H1 (cell line): Measurements from ENCODE around the gene TMEM14C. TPM values are rescaled to one million over a fixed set of nuclear protein-coding genes. Genes with fewer than 3 reads are reported as not detected.

Experiments
- CTCF ChIA-PET: fragments of 300-600 bp; sonication (Branson Sonifier 250); formaldehyde crosslinking; loops from one replicate; lab custom pipeline; 2021; ENCODE audit not compliant: partially characterized antibody; lab: Charles Lee
- POLR2A ChIA-PET: fragments of 300-600 bp; sonication (Branson Sonifier 250); formaldehyde crosslinking; loops from one replicate; lab custom pipeline; 2021; ENCODE audit warnings: inconsistent platforms; ENCODE audit not compliant: partially characterized antibody; lab: Charles Lee
- DNase-seq, 2 experiments: peaks; one replicate each; pipeline versions ENCODE4 v3.0.0 to v3.0.0-alpha.2; 2010 to 2022; ENCODE audit warnings: low spot score in 2 of 2, low read depth in 1 of 2, mixed read lengths in 1 of 2
- FAIRE-seq: peaks from 2 replicates; lab custom pipeline; 2011; peaks lifted over from hg19 to GRCh38; lab: Jason Lieb, UNC
- H2AFZ ChIP-seq: 2 replicates; pipeline ENCODE4 v1.8.1; 2012; ENCODE audit warnings: low read length, inconsistent platforms
- H2AK5ac ChIP-seq: 2 replicates; pipeline ENCODE4 v1.6.1; 2013; ENCODE audit warnings: low read depth, low read length
- H2BK120ac ChIP-seq: replicated peaks from 2 replicates; pipeline ENCODE3; 2013; ENCODE audit warnings: low read depth, low read length, inconsistent platforms
- H2BK12ac ChIP-seq: 2 replicates; pipeline ENCODE4 v1.6.1; 2013; ENCODE audit warnings: low read depth, low read length
- H2BK15ac ChIP-seq: 2 replicates; pipeline ENCODE4 v1.6.1; 2013; ENCODE audit warnings: low read length
- H2BK20ac ChIP-seq: 2 replicates; pipeline ENCODE4 v1.6.1; 2013; ENCODE audit warnings: low read length
- H2BK5ac ChIP-seq: 2 replicates; pipeline ENCODE4 v1.6.1; 2013; ENCODE audit warnings: low read depth, low read length
- H3K14ac ChIP-seq: 2 replicates; pipeline ENCODE4 v1.6.1; 2013; ENCODE audit warnings: inconsistent platforms; ENCODE audit not compliant: insufficient read length
- H3K18ac ChIP-seq: 2 replicates; pipeline ENCODE4 v1.6.1; 2013; ENCODE audit warnings: low read length; ENCODE audit errors: extremely low read depth
- H3K23ac ChIP-seq: 2 replicates; pipeline ENCODE4 v1.6.1; 2013; ENCODE audit warnings: inconsistent platforms; ENCODE audit not compliant: insufficient read length
- H3K23me2 ChIP-seq: 2 replicates; pipeline ENCODE4 v1.6.1; 2013; ENCODE audit warnings: low read depth, low read length
- H3K27ac ChIP-seq: 2 replicates; pipeline ENCODE4 v1.6.1; 2011; ENCODE audit warnings: low read depth, low read length, inconsistent platforms
- H3K27me3 ChIP-seq, 4 experiments: replicated peaks in 1 of 4; 1 replicate in 1 of 4; 2 replicates in 3 of 4; pipeline versions ENCODE4 v1.6.1 to v1.8.1; 2011 to 2013; ENCODE audit warnings: low read length in 3 of 4, mild to moderate bottlenecking in 3 of 4, inconsistent platforms in 2 of 4, mixed read lengths in 2 of 4, moderate library complexity in 1 of 4; ENCODE audit not compliant: control insufficient read depth in 3 of 4, insufficient read depth in 3 of 4; ENCODE audit errors: extremely low read depth in 1 of 4
- H3K36me3 ChIP-seq, 4 experiments: 2 replicates each; pipeline versions ENCODE4 v1.6.1 to v1.8.1; 2011 to 2013; ENCODE audit warnings: mild to moderate bottlenecking in 4 of 4, low read length in 3 of 4, moderate library complexity in 2 of 4, control low read depth in 1 of 4, inconsistent platforms in 1 of 4; ENCODE audit not compliant: insufficient read depth in 4 of 4, control insufficient read depth in 2 of 4
- H3K4ac ChIP-seq: replicated peaks from 2 replicates; pipeline ENCODE3; 2013; ENCODE audit warnings: low read length, low read depth, mixed read lengths, inconsistent platforms; ENCODE audit not compliant: insufficient read length
- H3K4me1 ChIP-seq, 4 experiments: replicated peaks in 1 of 4; 1 replicate in 1 of 4; 2 replicates in 3 of 4; pipeline versions ENCODE4 v1.6.1 to v1.8.1; 2011 to 2013; ENCODE audit warnings: low read length in 3 of 4, inconsistent platforms in 2 of 4, mixed read lengths in 1 of 4; ENCODE audit not compliant: insufficient read depth in 4 of 4, control insufficient read depth in 3 of 4
- H3K4me2 ChIP-seq, 2 experiments: 2 replicates each; pipeline versions ENCODE4 v1.6.1 to v1.8.1; 2011 to 2013; ENCODE audit warnings: low read depth in 2 of 2, low read length in 2 of 2, control low read depth in 1 of 2, inconsistent platforms in 1 of 2, mild to moderate bottlenecking in 1 of 2; ENCODE audit not compliant: insufficient read depth in 1 of 2
- H3K4me3 ChIP-seq, 4 experiments: fragments of 200-600, 300-600 bp in 1 of 4; sonication (generic), shearing (Covaris generic), sonication (Bioruptor Twin) in 1 of 4; 2 replicates each; pipeline versions ENCODE4 v1.5.1 to v1.8.1; 2011 to 2016; ENCODE audit warnings: low read length in 4 of 4, low read depth in 3 of 4, control low read depth in 2 of 4, inconsistent platforms in 2 of 4, mild to moderate bottlenecking in 2 of 4, mixed read lengths in 1 of 4, moderate library complexity in 1 of 4; ENCODE audit not compliant: insufficient read depth in 2 of 4; ENCODE audit errors: extremely low read depth in 1 of 4
- H3K56ac ChIP-seq: replicated peaks from 2 replicates; pipeline ENCODE3; 2013; ENCODE audit warnings: low read depth, mild to moderate bottlenecking, mixed read lengths, low read length, inconsistent platforms; ENCODE audit not compliant: insufficient read length
- H3K79me1 ChIP-seq: 2 replicates; pipeline ENCODE4 v1.6.1; 2013; ENCODE audit warnings: low read depth, low read length, control low read depth
- H3K79me2 ChIP-seq, 2 experiments: 2 replicates each; pipeline versions ENCODE4 v1.6.1 to v1.8.1; 2012 to 2013; ENCODE audit warnings: low read length in 2 of 2, mild to moderate bottlenecking in 2 of 2, inconsistent platforms in 1 of 2; ENCODE audit not compliant: insufficient read depth in 2 of 2, control insufficient read depth in 1 of 2
- H3K9ac ChIP-seq, 4 experiments: replicated peaks in 1 of 4; 1 replicate in 1 of 4; 2 replicates in 3 of 4; pipeline versions ENCODE4 v1.6.1 to v1.8.1; 2011 to 2013; ENCODE audit warnings: low read depth in 3 of 4, low read length in 3 of 4, control low read depth in 2 of 4, mild to moderate bottlenecking in 2 of 4, moderate library complexity in 2 of 4, inconsistent platforms in 1 of 4; ENCODE audit errors: extremely low read depth in 1 of 4
- H3K9me3 ChIP-seq, 2 experiments: 2 replicates each; pipeline versions ENCODE4 v1.6.1 to v1.8.1; 2012 to 2013; ENCODE audit warnings: mild to moderate bottlenecking in 2 of 2, moderate library complexity in 2 of 2, control low read depth in 1 of 2, inconsistent platforms in 1 of 2, low read depth in 1 of 2, low read length in 1 of 2, mixed read lengths in 1 of 2; ENCODE audit not compliant: insufficient read depth in 2 of 2
- H4K20me1 ChIP-seq, 2 experiments: replicated peaks in 1 of 2; 2 replicates each; pipeline versions ENCODE3 to v1.8.1; 2011 to 2013; ENCODE audit warnings: inconsistent platforms in 2 of 2, low read length in 2 of 2, mild to moderate bottlenecking in 1 of 2; ENCODE audit not compliant: insufficient read depth in 2 of 2, control insufficient read depth in 1 of 2
- H4K5ac ChIP-seq: 2 replicates; pipeline ENCODE4 v1.6.1; 2013; ENCODE audit warnings: low read length, low read depth, mixed read lengths, inconsistent platforms; ENCODE audit not compliant: insufficient read length
- H4K8ac ChIP-seq: 2 replicates; pipeline ENCODE4 v1.8.0; 2013; ENCODE audit warnings: mild to moderate bottlenecking, moderate library complexity, low read length, inconsistent platforms; ENCODE audit not compliant: insufficient read depth; ENCODE audit errors: extremely low read depth
- H4K91ac ChIP-seq: replicated peaks from 2 replicates; pipeline ENCODE3; 2013; ENCODE audit warnings: low read length, mixed read lengths, inconsistent platforms; ENCODE audit not compliant: insufficient read length
- ATF3 ChIP-seq: IDR thresholded peaks from 2 replicates; pipeline ENCODE4 v1.6.1; 2011; ENCODE audit warnings: low read depth, mild to moderate bottlenecking, low read length; ENCODE audit not compliant: insufficient read depth
- CBX5 ChIP-seq: fragments of 300-800, 300-1000 bp; sonication (generic); IDR thresholded peaks from 2 replicates; pipeline ENCODE4 v1.7.1; 2016; ENCODE audit warnings: antibody characterized with exemption, low read length, low read depth
- KDM1A ChIP-seq: fragments of 200-600, 300-600 bp; sonication (generic); IDR thresholded peaks from 2 replicates; pipeline ENCODE4 v1.7.1; 2016; ENCODE audit warnings: mild to moderate bottlenecking, low read length, borderline replicate concordance
- SP2 ChIP-seq: IDR thresholded peaks from 2 replicates; pipeline ENCODE4 v1.6.1; 2012; ENCODE audit warnings: mild to moderate bottlenecking, low read length, inconsistent platforms
- WGBS, 2 experiments: shearing (Covaris generic) in 1 of 2; methylation state at CpG; one replicate each; pipeline versions ENCODE4 v1.1.6 to v1.1.7; 2013 to 2015; ENCODE audit warnings: low lambda C conversion rate in 2 of 2, mixed read lengths in 2 of 2, inconsistent platforms in 1 of 2, low coverage in 1 of 2, missing lambda C conversion rate in 1 of 2; ENCODE audit not compliant: insufficient replicate concordance in 2 of 2, insufficient coverage in 1 of 2, insufficient read length in 1 of 2; ENCODE audit errors: extremely low coverage in 1 of 2, missing lambda C conversion rate in 1 of 2; 5-methylcytosine and 5-hydroxymethylcytosine counted together
- polyA plus RNA-seq, 7 experiments: library from polyadenylated mRNA; depleted of rRNA in 3 of 7; stranded (reverse) in 5 of 7; unstranded in 2 of 7; fragments of >200 nt in 5 of 7; fragments of 200-250 nt in 2 of 7; gene quantifications; 1 replicate in 5 of 7; 2 replicates in 1 of 7; 4 replicates in 1 of 7; pipeline versions ENCODE4 v1.2.1 to v1.2.3, GENCODE V29; 2011 to 2013; ENCODE audit warnings: missing spikeins in 2 of 7, mixed read lengths in 2 of 7
- total RNA-seq: library from RNA; stranded (reverse); fragmentation: NEBNext Ultra II Directional; extraction: Animal tissue kit (Norgen Biotek cat#: 25700); gene quantifications from 2 replicates; pipeline ENCODE4 v1.2.1, GENCODE V29; 2021

TMEM14C gene
- total and polyA plus RNA-seq, 2 of the 8 experiments (the other 6 are each of a cell fraction or from before 2014, with no cell fraction given) = 116 to 157 TPM

- Histone ChIP-seq H2BK15ac (no peak overlapping the region), H3K27me3 (no peaks in the 10 kb centered on the region), H4K5ac (no peak overlapping the region), H3K18ac (peak overlapping the region; percentile 7; the same call in 1 of the 2 replicates), H3K23me2 (peaks cover 4% of the 10 kb centered on the region; the same call in 1 of the 2 replicates), H4K20me1 (no peaks in the 10 kb centered on the region), H2BK5ac (0 out of 2 replicates have a peak overlapping the region, but pooled peaks have one; percentile 60), H2BK120ac (no peak overlapping the region), H3K14ac (no peak overlapping the region), H3K4me1 (peaks cover 0 to 12% (median 4%) of the 10 kb centered on the region in 4 experiments; a peak in 3 of 7 replicates), H2BK12ac (no peak overlapping the region)
- 98% methylated on average over 9 of the region's 21 CpGs; no CpG with 5 or more reads in 1 of the 2 experiments for WGBS, 2 experiments
- FAIRE-seq = no peak
- no peak for TF ChIP-seq ATF3
- TF ChIP-seq SP2 = no peak
- no peak for TF ChIP-seq KDM1A
- TF ChIP-seq CBX5 = no peak
- TF ChIP-seq, all 59 proteins: peak for 0
- no peak overlapping the region for H3K4ac ChIP-seq
- no peak overlapping the region for H4K91ac ChIP-seq
- H3K56ac ChIP-seq = no peak overlapping the region
- no peak overlapping the region for H3K4me3 ChIP-seq
- no peak overlapping the region for H2AK5ac ChIP-seq
- no peak overlapping the region for H3K27ac ChIP-seq
- no peak overlapping the region for H2AFZ ChIP-seq
- H3K4me2 ChIP-seq = no peak overlapping the region
- POLR2A ChIA-PET = interaction anchor here (1.2 to 6.9 kb wide), 4 partner anchors 9 to 27 kb away, joined by 3 to 39 read pairs (median 16); partner anchors contain the start of genes C6orf52, PAK1IP1 and TMEM14B
- no peak for DNase-seq
- no peak overlapping the region for H2BK20ac ChIP-seq
- H3K23ac ChIP-seq = no peak overlapping the region
- peaks cover 6 to 13% of the 10 kb centered on the region in 2 experiments; a peak in 3 of 4 replicates for H3K79me2 ChIP-seq
- peaks cover 0 to 9% of the 10 kb centered on the region in 2 experiments; a peak in 3 of 4 replicates for H3K9me3 ChIP-seq
- H3K9ac ChIP-seq = no peak overlapping the region
- 0 out of 2 replicates have a peak, but pooled peaks cover 6% of the 10 kb centered on the region for H3K79me1 ChIP-seq
- H4K8ac ChIP-seq = no peak overlapping the region
- CTCF ChIA-PET = interaction anchor here (0.7 to 1.3 kb wide), 4 partner anchors 11 to 250 kb away, joined by 3 read pairs; no protein-coding TSS in a partner anchor
- H3K36me3 ChIP-seq = peaks cover 0 to 3% (median 0%) of the 10 kb centered on the region in 4 experiments; a peak in 2 of 8 replicates
Measured at GRCh38 chr6:10719964-10720264, 3.0 kb upstream of the TMEM14C start.
